Body of pancreas (tissue), 4 donors: ENCODE data around the gene LGR4. TPM values are rescaled to one million over a fixed set of nuclear protein-coding genes. Genes with fewer than 3 reads are reported as not detected.

Source experiments
- ATAC-seq: fragments of 150-250 bp; one replicate; pipeline ENCODE4 v1.9.1; 2016
- DNase-seq, 4 donors: peaks; one replicate each; pipeline ENCODE4 v3.0.0-alpha.2; 2019
- H3K27ac ChIP-seq, 4 donors: fragments of 200-600 bp; sonication (generic); 1 replicate in 3 of 4; 2 replicates in 1 of 4; pipeline versions ENCODE4 v1.5.1 to v1.6.1; 2016 to 2019; ENCODE audit warnings: mild to moderate bottlenecking in 1 of 4, mixed read lengths in 1 of 4, moderate library complexity in 1 of 4
- H3K27me3 ChIP-seq, 2 donors: fragments of 200-600 bp; sonication (generic); one replicate each; pipeline ENCODE4 v1.6.0; 2016; ENCODE audit warnings: mild to moderate bottlenecking in 1 of 2
- H3K36me3 ChIP-seq, 2 donors: fragments of 200-600 bp; sonication (generic); replicated peaks in 1 of 2; 2 replicates each; pipeline ENCODE4 v1.5.1; 2016; ENCODE audit warnings: low read depth in 2 of 2; ENCODE audit not compliant: insufficient read depth in 1 of 2
- H3K4me1 ChIP-seq: fragments of 200-600 bp; sonication (generic); one replicate; pipeline ENCODE4 v1.6.0; 2016
- H3K4me3 ChIP-seq, 2 donors: fragments of 200-600 bp; sonication (generic); 1 replicate in 1 of 2; 2 replicates in 1 of 2; pipeline ENCODE4 v1.5.1; 2016 to 2019
- H3K9me3 ChIP-seq, 3 donors: fragments of 200-600 bp; sonication (generic); 1 replicate in 2 of 3; 2 replicates in 1 of 3; pipeline ENCODE4 v1.5.1; 2016
- POLR2A ChIP-seq, 3 donors: fragments of 450-650 bp; IDR thresholded peaks; one replicate each; pipeline ENCODE4 v1.6.1; 2016; ENCODE audit warnings: antibody characterized with exemption in 3 of 3, mild to moderate bottlenecking in 2 of 3
- WGBS, 2 donors: methylation state at CpG; one replicate each; pipeline ENCODE4 v1.1.5; 2017; 5-methylcytosine and 5-hydroxymethylcytosine counted together
- intact Hi-C: fragments of 100-400 bp; cut with DNase I; formaldehyde crosslinking; loops from one replicate; pipeline ENCODE4 v1.15.1; 2023
- total RNA-seq, 2 donors: library from RNA; depleted of rRNA; stranded (reverse); fragments of >200 nt; gene quantifications; one replicate each; pipeline ENCODE4 v1.1.0, GENCODE V29; 2016
- TF ChIP-seq, protein P1 (sequence below), 7 experiments: fragments of 450-650 bp in 4 of 7; fragments of 200-600 bp in 3 of 7; sonication (generic) in 3 of 7; IDR thresholded peaks; one replicate each; pipeline ENCODE4 v1.5.1; 2016 to 2019; ENCODE audit warnings: antibody characterized with exemption in 7 of 7

LGR4 gene
- total RNA-seq, 2 donors from 2014 or later = 120 to 145 TPM

DNA sequence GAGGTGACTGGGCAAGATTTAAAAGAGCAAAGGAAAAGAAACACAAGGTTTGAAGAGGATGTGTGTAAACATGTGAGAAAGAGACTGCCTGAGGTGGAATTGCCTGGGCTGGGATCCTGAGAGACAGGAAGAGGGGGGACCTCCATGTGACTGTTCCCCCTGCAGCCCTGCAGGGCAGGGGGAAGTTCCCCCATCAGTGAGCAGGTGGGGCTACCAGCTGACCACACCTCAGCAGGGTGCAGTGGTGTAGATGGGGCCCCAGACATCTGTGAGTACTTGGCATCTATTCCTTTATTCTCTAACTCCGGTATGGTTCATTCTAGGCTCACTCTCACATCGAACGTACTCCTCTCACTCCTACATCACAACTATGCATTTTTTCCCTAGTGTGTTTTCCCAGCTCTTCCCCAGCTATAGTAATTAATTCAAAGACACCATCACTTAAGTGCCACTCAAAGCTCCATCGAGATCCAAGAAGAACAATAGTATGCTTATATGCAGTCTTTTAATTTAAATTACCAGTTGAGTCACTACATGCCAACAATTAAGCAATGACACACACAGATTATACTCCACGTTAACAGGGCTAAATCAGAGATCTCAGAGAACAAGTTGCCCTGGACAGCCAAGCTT lies 42.7 kb downstream of the LGR4 start:
- H3K36me3 ChIP-seq = no peaks in the 10 kb centered on the region
- peak overlapping the region in 2 of 4 donors; percentile 39 to 45 for H3K27ac ChIP-seq
- peaks cover 98% of the 10 kb centered on the region for H3K4me1 ChIP-seq
- ATAC-seq (no peak), DNase-seq (no peak)
- WGBS, 2 donors = 20 to 22% methylated on average over 5 of the region's 5 CpGs
- no peaks in the 10 kb centered on the region for H3K9me3 ChIP-seq
- no peaks in the 10 kb centered on the region for H3K27me3 ChIP-seq
- no peak for TF ChIP-seq POLR2A (IDR thresholded peaks at IDR 0.05)
- TF ChIP-seq, protein P1, sequence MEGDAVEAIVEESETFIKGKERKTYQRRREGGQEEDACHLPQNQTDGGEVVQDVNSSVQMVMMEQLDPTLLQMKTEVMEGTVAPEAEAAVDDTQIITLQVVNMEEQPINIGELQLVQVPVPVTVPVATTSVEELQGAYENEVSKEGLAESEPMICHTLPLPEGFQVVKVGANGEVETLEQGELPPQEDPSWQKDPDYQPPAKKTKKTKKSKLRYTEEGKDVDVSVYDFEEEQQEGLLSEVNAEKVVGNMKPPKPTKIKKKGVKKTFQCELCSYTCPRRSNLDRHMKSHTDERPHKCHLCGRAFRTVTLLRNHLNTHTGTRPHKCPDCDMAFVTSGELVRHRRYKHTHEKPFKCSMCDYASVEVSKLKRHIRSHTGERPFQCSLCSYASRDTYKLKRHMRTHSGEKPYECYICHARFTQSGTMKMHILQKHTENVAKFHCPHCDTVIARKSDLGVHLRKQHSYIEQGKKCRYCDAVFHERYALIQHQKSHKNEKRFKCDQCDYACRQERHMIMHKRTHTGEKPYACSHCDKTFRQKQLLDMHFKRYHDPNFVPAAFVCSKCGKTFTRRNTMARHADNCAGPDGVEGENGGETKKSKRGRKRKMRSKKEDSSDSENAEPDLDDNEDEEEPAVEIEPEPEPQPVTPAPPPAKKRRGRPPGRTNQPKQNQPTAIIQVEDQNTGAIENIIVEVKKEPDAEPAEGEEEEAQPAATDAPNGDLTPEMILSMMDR (IDR thresholded peaks at IDR 0.05) = no peak
- intact Hi-C loops = no loop called here
- H3K4me3 ChIP-seq = no peak overlapping the region

DNA sequence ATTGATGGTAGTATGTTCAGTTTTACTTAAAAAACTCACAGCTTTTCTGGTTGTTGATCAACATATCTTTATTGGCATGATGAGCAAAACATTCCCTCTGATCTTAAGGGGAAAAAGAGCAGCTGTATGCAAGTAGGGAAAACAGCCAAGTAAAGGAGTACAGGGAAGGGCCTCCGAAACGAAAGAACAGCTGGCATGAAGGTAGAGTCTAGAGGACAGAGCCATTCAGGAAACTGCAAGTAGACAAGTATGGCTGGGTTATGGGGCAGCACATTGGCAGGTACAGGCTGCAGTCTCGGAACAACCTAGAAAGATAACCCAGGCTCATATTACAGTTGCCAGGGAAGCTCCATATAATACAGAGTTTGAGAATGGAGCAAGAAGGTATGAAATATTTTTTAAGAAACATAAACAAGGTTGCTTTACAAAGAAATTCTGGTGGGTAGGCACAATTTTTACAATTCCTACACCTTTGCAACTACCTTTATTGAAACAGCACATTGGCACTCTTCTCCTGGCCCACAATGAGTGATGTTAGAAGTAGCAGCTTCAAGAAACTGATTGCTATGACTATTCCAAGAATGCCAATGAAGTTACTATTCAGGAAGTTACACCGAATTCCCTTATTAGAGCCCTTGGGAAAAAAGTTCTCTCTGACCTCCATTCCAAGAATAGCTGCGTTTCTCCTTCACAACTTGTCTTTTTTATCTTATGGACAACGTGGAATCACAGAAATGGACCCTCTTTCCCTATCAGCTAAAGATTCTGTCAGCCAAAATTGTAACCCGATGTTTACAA lies 45.2 kb downstream of the LGR4 start:
- DNase-seq = peak; percentile 55 to 79 (median 70)
- intact Hi-C loops = no loop called here
- no peaks in the 10 kb centered on the region for H3K9me3 ChIP-seq
- peak in 2 of 3 donors; percentile 29 to 36 for TF ChIP-seq POLR2A (IDR thresholded peaks at IDR 0.05)
- TF ChIP-seq, protein P1 (IDR thresholded peaks at IDR 0.05) = no peak
- ATAC-seq = peak; percentile 78
- H3K4me3 ChIP-seq = no peak overlapping the region
- peaks cover 98% of the 10 kb centered on the region for H3K4me1 ChIP-seq
- WGBS, 2 donors = 33 to 41% methylated on average over 7 of the region's 7 CpGs
- peak overlapping the region; percentile 41 to 77 (median 60) for H3K27ac ChIP-seq
- no peaks in the 10 kb centered on the region for H3K27me3 ChIP-seq
- H3K36me3 ChIP-seq = no peaks in the 10 kb centered on the region

DNA sequence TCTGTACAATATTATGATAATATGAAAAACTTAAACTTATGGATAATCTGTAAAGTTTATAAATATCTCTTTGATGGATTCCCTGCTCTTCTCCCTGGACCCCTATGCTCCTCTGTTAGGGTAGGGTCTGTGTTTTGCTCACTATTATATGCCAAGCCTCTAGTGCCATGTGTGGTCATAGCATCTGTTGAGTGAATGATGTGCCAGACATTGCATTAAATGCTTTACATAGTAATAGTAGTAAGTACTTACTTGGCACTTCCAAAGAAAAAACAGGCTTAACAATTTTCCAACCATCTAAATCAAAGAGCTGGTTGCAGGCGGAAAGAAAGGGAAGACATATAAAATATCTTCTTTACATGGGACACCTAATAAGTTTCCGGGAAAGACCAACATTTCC lies 46.8 kb downstream of the LGR4 start:
- H3K36me3 ChIP-seq = no peaks in the 10 kb centered on the region
- WGBS, 2 donors = 90 to 98% methylated on average over 2 of the region's 2 CpGs
- DNase-seq = no peak
- H3K4me1 ChIP-seq = peaks cover 98% of the 10 kb centered on the region
- no peak for ATAC-seq
- TF ChIP-seq, protein P1 (IDR thresholded peaks at IDR 0.05) = no peak
- no peak for TF ChIP-seq POLR2A (IDR thresholded peaks at IDR 0.05)
- H3K9me3 ChIP-seq = peaks cover 0 to 4% (median 0%) of the 10 kb centered on the region in 3 donors
- H3K27ac ChIP-seq = peak overlapping the region in 1 of 4 donors; percentile 77
- H3K4me3 ChIP-seq = no peak overlapping the region
- no peaks in the 10 kb centered on the region for H3K27me3 ChIP-seq
- intact Hi-C loops = no loop called here

DNA sequence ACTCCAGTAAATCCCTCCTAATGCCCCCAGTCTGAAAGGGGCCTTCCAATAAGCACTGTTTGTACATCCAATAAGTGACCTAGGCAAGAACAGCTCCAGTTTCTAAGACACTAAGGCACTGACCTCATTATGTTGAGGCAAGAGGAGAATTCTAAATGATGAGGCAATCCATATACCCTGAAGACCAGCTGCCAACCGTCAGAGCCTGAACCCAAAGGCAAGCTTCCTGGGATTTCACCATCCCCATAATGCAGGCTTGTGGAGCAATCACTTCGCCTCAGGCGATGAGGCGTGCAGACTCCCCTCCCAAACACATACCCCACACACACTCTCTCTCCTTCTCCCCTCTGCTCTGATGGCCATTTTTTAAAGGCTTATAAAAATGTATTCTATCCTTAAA lies 49.5 kb downstream of the LGR4 start:
- intact Hi-C loops = no loop called here

More for the DNA sequence above, 49.5 kb downstream of the LGR4 start:
- Histone ChIP-seq H3K4me3 (no peak overlapping the region), H3K27ac (peak overlapping the region in 3 of 4 donors; percentile 68 to 77 (median 69)), H3K27me3 (no peaks in the 10 kb centered on the region), H3K36me3 (no peaks in the 10 kb centered on the region), H3K9me3 (peaks cover 0 to 4% (median 0%) of the 10 kb centered on the region in 3 donors), H3K4me1 (peaks cover 83% of the 10 kb centered on the region)
- WGBS, 2 donors = 73 to 79% methylated on average over 4 of the region's 4 CpGs
- ATAC-seq (peak; percentile 74), DNase-seq (peak in 3 of 4 donors; percentile 43 to 62 (median 52))
- TF ChIP-seq, protein P1 (IDR thresholded peaks at IDR 0.05) = no peak
- no peak for TF ChIP-seq POLR2A (IDR thresholded peaks at IDR 0.05)
